ENCODE data around the gene ITGAX. TPM values are rescaled to one million over a fixed set of nuclear protein-coding genes. Genes with fewer than 3 reads are reported as not detected.

The ITGAX gene
- polyA plus RNA-seq, 4 donors, result 0.22 to 2.5 (median 1.1) TPM

DNA sequence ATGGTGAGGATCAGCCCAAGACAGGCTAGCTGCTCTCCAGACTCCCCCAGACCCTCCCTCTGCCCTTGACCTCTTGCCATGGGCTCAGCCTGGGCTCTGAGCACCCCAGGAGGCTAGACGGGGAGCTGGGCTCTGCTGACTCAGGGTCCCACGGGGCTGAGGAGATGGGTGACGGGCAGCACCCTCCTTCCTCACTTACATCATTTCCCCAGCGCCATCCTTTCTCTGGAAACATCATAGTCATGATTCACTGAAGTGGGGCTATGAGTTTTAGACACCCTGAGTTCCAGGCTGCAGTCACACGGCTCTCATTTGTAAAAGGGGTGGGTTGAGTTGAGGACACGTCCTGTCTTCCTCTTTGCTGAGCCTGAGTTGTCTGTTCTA is 3.0 kb upstream of the ITGAX start:
- DNase-seq, result no peak
- WGBS, 3 donors, result 48 to 56% (median 55%) methylated on average over 6 of the region's 6 CpGs
- peaks cover 0 to 6% of the 10 kb centered on the region in 2 donors for H3K9me3 ChIP-seq (ENCODE audit: control insufficient read depth in 2 of 2, insufficient read depth in 1 of 2, low read depth in 1 of 2, low read length in 1 of 2)
- FAIRE-seq, result no peak
- peak overlapping the region in 1 of 3 donors; percentile 47 for H3K27ac ChIP-seq (ENCODE audit: low read depth in 1 of 3, low read length in 2 of 3)
- no peak overlapping the region for H3K4me3 ChIP-seq (ENCODE audit: low read depth in 1 of 3, low read length in 3 of 3)
- no peaks in the 10 kb centered on the region for H3K27me3 ChIP-seq (ENCODE audit: control insufficient read depth in 3 of 3, insufficient read depth in 3 of 3, low read length in 3 of 3)
- no peaks in the 10 kb centered on the region for H3K4me1 ChIP-seq (ENCODE audit: control insufficient read depth in 3 of 3, insufficient read depth in 2 of 3, low read depth in 1 of 3, low read length in 2 of 3)
- H3K36me3 ChIP-seq (ENCODE audit: control insufficient read depth in 3 of 3, insufficient read depth in 2 of 3, low read depth in 1 of 3, low read length in 3 of 3), result no peaks in the 10 kb centered on the region

DNA sequence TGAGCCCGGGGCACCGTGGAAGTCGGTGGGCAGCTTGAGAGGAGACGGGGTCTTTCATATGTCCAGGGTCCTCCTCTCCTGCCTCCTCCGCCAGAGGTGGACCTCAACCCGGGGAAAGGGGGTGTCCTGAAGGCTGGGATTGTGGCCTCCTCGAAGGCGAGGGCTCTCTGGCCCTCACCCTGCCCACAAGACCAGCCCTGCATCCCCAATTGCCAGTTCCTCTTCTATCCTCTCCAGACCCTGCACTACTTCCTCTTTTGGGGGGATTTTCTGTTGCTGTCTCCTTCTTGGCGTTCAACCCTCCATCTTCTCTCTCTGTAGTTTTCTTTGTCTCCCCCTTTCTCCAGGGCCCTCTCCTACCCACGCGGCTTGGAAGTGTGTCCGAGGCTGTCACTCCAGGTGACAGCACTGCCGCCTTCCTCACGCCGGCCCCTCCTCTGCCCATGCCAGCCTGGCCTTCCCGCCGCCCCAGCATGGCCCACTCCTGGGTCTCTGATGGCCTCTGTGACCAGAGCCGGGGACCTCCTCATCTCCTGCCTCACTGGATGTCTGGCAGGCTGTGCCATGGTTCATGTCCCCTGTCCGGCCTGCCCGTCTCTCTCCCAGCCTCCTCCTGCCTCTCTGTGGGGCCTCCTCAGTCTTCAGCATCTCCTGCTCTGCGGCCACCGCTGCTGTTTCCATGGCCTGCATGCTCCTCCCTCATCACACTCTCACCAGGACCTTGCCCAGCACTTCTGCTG is 2.4 kb upstream of the ITGAX start:
- no peaks in the 10 kb centered on the region for H3K4me1 ChIP-seq (ENCODE audit: control insufficient read depth in 3 of 3, insufficient read depth in 2 of 3, low read depth in 1 of 3, low read length in 2 of 3)
- H3K36me3 ChIP-seq (ENCODE audit: control insufficient read depth in 3 of 3, insufficient read depth in 2 of 3, low read depth in 1 of 3, low read length in 3 of 3), result no peaks in the 10 kb centered on the region
- DNase-seq (no peak), FAIRE-seq (no peak)
- H3K27ac ChIP-seq (ENCODE audit: low read depth in 1 of 3, low read length in 2 of 3), result peak overlapping the region in 1 of 3 donors; percentile 47
- WGBS, 3 donors, result 79 to 90% (median 90%) methylated on average over 22 of the region's 22 CpGs
- no peak overlapping the region for H3K4me3 ChIP-seq (ENCODE audit: low read depth in 1 of 3, low read length in 3 of 3)
- no peaks in the 10 kb centered on the region for H3K27me3 ChIP-seq (ENCODE audit: control insufficient read depth in 3 of 3, insufficient read depth in 3 of 3, low read length in 3 of 3)
- peaks cover 0 to 6% of the 10 kb centered on the region in 2 donors for H3K9me3 ChIP-seq (ENCODE audit: control insufficient read depth in 2 of 2, insufficient read depth in 1 of 2, low read depth in 1 of 2, low read length in 1 of 2)

GRCh38 chr16:31355431-31356100 is 590 bp downstream of the ITGAX start:
- no peak for DNase-seq
- 77 to 86% (median 82%) methylated on average over 14 of the region's 14 CpGs for WGBS, 3 donors
- Histone ChIP-seq H3K27ac (ENCODE audit: low read depth in 1 of 3, low read length in 2 of 3) (no peak overlapping the region), H3K4me1 (ENCODE audit: control insufficient read depth in 3 of 3, insufficient read depth in 2 of 3, low read depth in 1 of 3, low read length in 2 of 3) (no peaks in the 10 kb centered on the region), H3K4me3 (ENCODE audit: low read depth in 1 of 3, low read length in 3 of 3) (no peak overlapping the region), H3K9me3 (ENCODE audit: control insufficient read depth in 2 of 2, insufficient read depth in 1 of 2, low read depth in 1 of 2, low read length in 1 of 2) (peaks cover 0 to 3% of the 10 kb centered on the region in 2 donors), H3K27me3 (ENCODE audit: control insufficient read depth in 3 of 3, insufficient read depth in 3 of 3, low read length in 3 of 3) (no peaks in the 10 kb centered on the region), H3K36me3 (ENCODE audit: control insufficient read depth in 3 of 3, insufficient read depth in 2 of 3, low read depth in 1 of 3, low read length in 3 of 3) (no peaks in the 10 kb centered on the region)
- FAIRE-seq, result no peak

DNA sequence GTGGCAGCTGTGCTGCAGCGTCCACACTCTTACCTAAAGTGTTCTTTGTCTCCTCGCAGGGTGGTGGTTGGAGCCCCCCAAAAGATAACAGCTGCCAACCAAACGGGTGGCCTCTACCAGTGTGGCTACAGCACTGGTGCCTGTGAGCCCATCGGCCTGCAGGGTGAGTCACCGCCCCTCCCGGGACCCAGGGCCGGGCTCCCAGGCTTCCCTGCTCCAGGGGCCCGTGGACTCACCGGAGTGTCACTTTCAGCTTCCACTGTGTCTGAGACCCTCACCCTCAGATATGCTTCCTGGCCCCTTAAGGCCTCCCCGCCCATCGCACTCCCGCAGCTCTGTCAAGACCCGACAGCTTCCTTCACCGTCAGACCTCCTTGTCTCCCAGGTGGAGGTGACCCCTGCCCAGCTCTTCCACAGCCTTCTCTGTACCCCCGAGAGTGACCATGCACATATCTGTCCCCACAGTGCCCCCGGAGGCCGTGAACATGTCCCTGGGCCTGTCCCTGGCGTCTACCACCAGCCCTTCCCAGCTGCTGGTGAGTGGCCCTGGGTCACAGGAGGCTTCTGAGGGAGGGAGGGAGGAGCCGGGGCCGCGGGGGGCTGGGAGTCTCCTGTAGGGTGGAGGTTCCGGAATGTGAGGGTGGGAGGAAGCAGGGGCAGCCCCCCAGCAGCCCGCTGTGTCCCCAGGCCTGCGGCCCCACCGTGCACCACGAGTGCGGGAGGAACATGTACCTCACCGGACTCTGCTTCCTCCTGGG is 1.8 kb downstream of the ITGAX start:
- H3K27me3 ChIP-seq (ENCODE audit: control insufficient read depth in 3 of 3, insufficient read depth in 3 of 3, low read length in 3 of 3), result no peaks in the 10 kb centered on the region
- no peaks in the 10 kb centered on the region for H3K9me3 ChIP-seq (ENCODE audit: control insufficient read depth in 2 of 2, insufficient read depth in 1 of 2, low read depth in 1 of 2, low read length in 1 of 2)
- no peaks in the 10 kb centered on the region for H3K4me1 ChIP-seq (ENCODE audit: control insufficient read depth in 3 of 3, insufficient read depth in 2 of 3, low read depth in 1 of 3, low read length in 2 of 3)
- no peak overlapping the region for H3K27ac ChIP-seq (ENCODE audit: low read depth in 1 of 3, low read length in 2 of 3)
- DNase-seq, result no peak
- 63 to 73% (median 71%) methylated on average over 23 to 28 of the region's 28 CpGs for WGBS, 3 donors
- no peaks in the 10 kb centered on the region for H3K36me3 ChIP-seq (ENCODE audit: control insufficient read depth in 3 of 3, insufficient read depth in 2 of 3, low read depth in 1 of 3, low read length in 3 of 3)
- no peak overlapping the region for H3K4me3 ChIP-seq (ENCODE audit: low read depth in 1 of 3, low read length in 3 of 3)
- FAIRE-seq, result no peak

- Histone ChIP-seq H3K27ac (ENCODE audit: low read depth in 1 of 3, low read length in 2 of 3) (no peak overlapping the region), H3K27me3 (ENCODE audit: control insufficient read depth in 3 of 3, insufficient read depth in 3 of 3, low read length in 3 of 3) (no peaks in the 10 kb centered on the region), H3K4me3 (ENCODE audit: low read depth in 1 of 3, low read length in 3 of 3) (no peak overlapping the region), H3K4me1 (ENCODE audit: control insufficient read depth in 3 of 3, insufficient read depth in 2 of 3, low read depth in 1 of 3, low read length in 2 of 3) (no peaks in the 10 kb centered on the region), H3K9me3 (ENCODE audit: control insufficient read depth in 2 of 2, insufficient read depth in 1 of 2, low read depth in 1 of 2, low read length in 1 of 2) (no peaks in the 10 kb centered on the region), H3K36me3 (ENCODE audit: control insufficient read depth in 3 of 3, insufficient read depth in 2 of 3, low read depth in 1 of 3, low read length in 3 of 3) (no peaks in the 10 kb centered on the region)
- 69 to 84% (median 82%) methylated on average over 17 to 18 of the region's 18 CpGs for WGBS, 3 donors
- FAIRE-seq (no peak), DNase-seq (no peak)
Measured at GRCh38 chr16:31357324-31358109, 2.5 kb downstream of the ITGAX start.

DNA sequence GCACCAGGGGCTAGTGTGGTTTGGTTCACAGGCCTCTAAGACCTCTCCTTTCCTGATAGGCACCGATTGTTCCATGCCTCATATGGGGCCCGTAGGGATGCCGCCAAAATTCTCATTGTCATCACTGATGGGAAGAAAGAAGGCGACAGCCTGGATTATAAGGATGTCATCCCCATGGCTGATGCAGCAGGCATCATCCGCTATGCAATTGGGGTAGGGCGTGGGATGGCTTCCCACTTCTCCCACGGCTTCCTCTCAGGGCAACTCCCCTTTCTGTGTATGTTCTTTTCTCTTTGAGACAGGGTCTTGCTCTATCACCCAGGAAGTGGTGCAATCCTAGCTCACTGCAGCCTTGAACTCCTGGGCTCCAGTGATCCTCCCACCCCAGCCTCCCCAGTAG is 5.3 kb downstream of the ITGAX start:
- H3K4me1 ChIP-seq (ENCODE audit: control insufficient read depth in 3 of 3, insufficient read depth in 2 of 3, low read depth in 1 of 3, low read length in 2 of 3), result no peaks in the 10 kb centered on the region
- no peak overlapping the region for H3K4me3 ChIP-seq (ENCODE audit: low read depth in 1 of 3, low read length in 3 of 3)
- no peak for DNase-seq
- WGBS, 3 donors, result 81 to 85% (median 84%) methylated on average over 7 of the region's 7 CpGs
- H3K27ac ChIP-seq (ENCODE audit: low read depth in 1 of 3, low read length in 2 of 3), result no peak overlapping the region
- no peaks in the 10 kb centered on the region for H3K9me3 ChIP-seq (ENCODE audit: control insufficient read depth in 2 of 2, insufficient read depth in 1 of 2, low read depth in 1 of 2, low read length in 1 of 2)
- no peaks in the 10 kb centered on the region for H3K27me3 ChIP-seq (ENCODE audit: control insufficient read depth in 3 of 3, insufficient read depth in 3 of 3, low read length in 3 of 3)
- FAIRE-seq, result no peak
- H3K36me3 ChIP-seq (ENCODE audit: control insufficient read depth in 3 of 3, insufficient read depth in 2 of 3, low read depth in 1 of 3, low read length in 3 of 3), result no peaks in the 10 kb centered on the region

- DNase-seq (no peak), FAIRE-seq (no peak)
- Histone ChIP-seq H3K9me3 (ENCODE audit: control insufficient read depth in 2 of 2, insufficient read depth in 1 of 2, low read depth in 1 of 2, low read length in 1 of 2) (no peaks in the 10 kb centered on the region), H3K36me3 (ENCODE audit: control insufficient read depth in 3 of 3, insufficient read depth in 2 of 3, low read depth in 1 of 3, low read length in 3 of 3) (no peaks in the 10 kb centered on the region), H3K27me3 (ENCODE audit: control insufficient read depth in 3 of 3, insufficient read depth in 3 of 3, low read length in 3 of 3) (no peaks in the 10 kb centered on the region), H3K4me3 (ENCODE audit: low read depth in 1 of 3, low read length in 3 of 3) (no peak overlapping the region), H3K27ac (ENCODE audit: low read depth in 1 of 3, low read length in 2 of 3) (no peak overlapping the region), H3K4me1 (ENCODE audit: control insufficient read depth in 3 of 3, insufficient read depth in 2 of 3, low read depth in 1 of 3, low read length in 2 of 3) (no peaks in the 10 kb centered on the region)
- 78 to 83% (median 81%) methylated on average over 28 of the region's 28 CpGs for WGBS, 3 donors
Measured at GRCh38 chr16:31361201-31362110, 6.5 kb downstream of the ITGAX start.

Data from small intestine (tissue), 7 donors.